Fibroblast of lung (primary cell): Measurements from ENCODE around the gene ERBB4.

ENCODE experiments used
- CTCF ChIP-seq, 2 donors: IDR thresholded peaks in 1 of 2; conservative IDR thresholded peaks in 1 of 2; 1 replicate in 1 of 2; 2 replicates in 1 of 2; pipeline ENCODE4 v1.5.1; 2011 to 2012; ENCODE audit warnings: low read length in 2 of 2, control low read depth in 1 of 2, inconsistent platforms in 1 of 2, low read depth in 1 of 2, mild to moderate bottlenecking in 1 of 2
- EZH2 ChIP-seq: IDR thresholded peaks from 2 replicates; pipeline ENCODE4 v1.5.1; 2012; ENCODE audit warnings: low read length, control low read depth, mild to moderate bottlenecking; ENCODE audit errors: missing control alignments

GRCh38 chr2:212005085-212005671, 533.4 kb downstream of the ERBB4 start:
- peak; percentile 57 to 65 for TF ChIP-seq CTCF (conservative IDR thresholded peaks at IDR 0.05 in 1 of 2, IDR thresholded peaks at IDR 0.05 in 1 of 2; ENCODE audit: low read depth in 1 of 2, low read length in 2 of 2)
- TF ChIP-seq EZH2 = no peak
